ENCODE data around the gene DCBLD2.

GRCh38 chr3:98886525-98886924, 15.0 kb downstream of the DCBLD2 start:
- TF ChIP-seq CTCF (IDR thresholded peaks at IDR 0.05; ENCODE audit: low read depth, low read length) = no peak
- TF ChIP-seq EZH2phosphoT487 (IDR thresholded peaks at IDR 0.05; ENCODE audit: low read depth) = no peak

All from OCI-LY3 (cell line).